Neural cell (in vitro differentiated cells): ENCODE data around the gene NCKAP5.

Experiments used
- EP300 ChIP-seq: fragments of 450-650 bp; conservative IDR thresholded peaks from 2 replicates; pipeline ENCODE4 v1.6.1; 2014; ENCODE audit warnings: antibody characterized with exemption, mild to moderate bottlenecking, moderate library complexity; ENCODE audit not compliant: poor library complexity, severe bottlenecking
- POLR2AphosphoS5 ChIP-seq: IDR thresholded peaks from 2 replicates; pipeline ENCODE4 v1.6.1; 2012
- RAD21 ChIP-seq: fragments of 450-650 bp; conservative IDR thresholded peaks from 2 replicates; pipeline ENCODE4 v1.6.1; 2014; ENCODE audit warnings: antibody characterized with exemption, mild to moderate bottlenecking, moderate library complexity
- TF ChIP-seq, protein P1 (sequence below): fragments of 450-650 bp; IDR thresholded peaks from 2 replicates; pipeline ENCODE4 v1.5.1; 2014; ENCODE audit warnings: antibody characterized with exemption, mild to moderate bottlenecking, moderate library complexity; ENCODE audit not compliant: poor library complexity, severe bottlenecking

DNA sequence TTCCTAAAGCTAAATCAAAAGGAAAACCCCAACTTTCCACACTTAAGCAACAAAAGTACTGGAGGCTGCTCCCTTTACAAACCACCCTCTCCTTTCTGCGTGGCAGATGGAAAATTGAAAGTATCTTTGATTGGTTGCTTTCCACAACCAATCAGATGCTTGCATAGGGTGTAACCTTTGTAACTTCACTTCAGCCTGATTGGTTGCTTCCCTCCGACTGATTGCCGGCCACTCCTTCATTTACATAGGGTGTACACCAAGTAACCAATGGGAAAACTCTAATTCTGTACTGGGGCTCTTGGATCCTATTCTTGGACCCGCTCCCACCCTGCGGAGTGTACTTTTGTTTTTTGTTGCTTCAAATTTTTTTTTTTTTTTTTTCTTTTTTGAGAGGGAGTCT, 297.7 kb downstream of the NCKAP5 start:
- TF ChIP-seq, protein P1, sequence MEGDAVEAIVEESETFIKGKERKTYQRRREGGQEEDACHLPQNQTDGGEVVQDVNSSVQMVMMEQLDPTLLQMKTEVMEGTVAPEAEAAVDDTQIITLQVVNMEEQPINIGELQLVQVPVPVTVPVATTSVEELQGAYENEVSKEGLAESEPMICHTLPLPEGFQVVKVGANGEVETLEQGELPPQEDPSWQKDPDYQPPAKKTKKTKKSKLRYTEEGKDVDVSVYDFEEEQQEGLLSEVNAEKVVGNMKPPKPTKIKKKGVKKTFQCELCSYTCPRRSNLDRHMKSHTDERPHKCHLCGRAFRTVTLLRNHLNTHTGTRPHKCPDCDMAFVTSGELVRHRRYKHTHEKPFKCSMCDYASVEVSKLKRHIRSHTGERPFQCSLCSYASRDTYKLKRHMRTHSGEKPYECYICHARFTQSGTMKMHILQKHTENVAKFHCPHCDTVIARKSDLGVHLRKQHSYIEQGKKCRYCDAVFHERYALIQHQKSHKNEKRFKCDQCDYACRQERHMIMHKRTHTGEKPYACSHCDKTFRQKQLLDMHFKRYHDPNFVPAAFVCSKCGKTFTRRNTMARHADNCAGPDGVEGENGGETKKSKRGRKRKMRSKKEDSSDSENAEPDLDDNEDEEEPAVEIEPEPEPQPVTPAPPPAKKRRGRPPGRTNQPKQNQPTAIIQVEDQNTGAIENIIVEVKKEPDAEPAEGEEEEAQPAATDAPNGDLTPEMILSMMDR: no peak
- TF ChIP-seq POLR2AphosphoS5 (no peak), EP300 (no peak), RAD21 (no peak)
